Stimulated activated CD4-positive, alpha-beta T cell treated with anti-CD3 and anti-CD28 coated beads, Interleukin-4, amount 100 ng/mL, for 24 hours (primary cell): ENCODE data around the gene PTPRD.
"Not testable (repeated sequence)": the region's sequence is repeated elsewhere in the genome, so short reads cannot be mapped to it uniquely, and the experiment has no call there.

Experiments
- DNase-seq: peaks from one replicate; pipeline ENCODE4 v3.0.0-alpha.2; 2020

Gene PTPRD

GRCh38 chr9:8946461-8946860, 1666.3 kb downstream of the PTPRD start:
- no peak for DNase-seq

GRCh38 chr9:8943392-8943791, 1669.4 kb downstream of the PTPRD start:
- no peak for DNase-seq

- no peak for DNase-seq
Observed at GRCh38 chr9:8940650-8941049, 1672.2 kb downstream of the PTPRD start.

GRCh38 chr9:8926461-8926860, 1686.3 kb downstream of the PTPRD start:
- no peak for DNase-seq

GRCh38 chr9:8924562-8924961, 1688.2 kb downstream of the PTPRD start:
- DNase-seq: no peak

- DNase-seq: not testable (repeated sequence)
Observed at GRCh38 chr9:8920478-8921183, 1692.2 kb downstream of the PTPRD start.

- no peak for DNase-seq
Observed at GRCh38 chr9:8917956-8918739, 1694.7 kb downstream of the PTPRD start.

- no peak for DNase-seq
Observed at GRCh38 chr9:8916771-8917170, 1696.0 kb downstream of the PTPRD start.

GRCh38 chr9:8907868-8908267, 1704.9 kb downstream of the PTPRD start:
- no peak for DNase-seq

- no peak for DNase-seq
Observed at GRCh38 chr9:8905731-8906130, 1707.1 kb downstream of the PTPRD start.

GRCh38 chr9:8904771-8905515, 1707.9 kb downstream of the PTPRD start:
- DNase-seq: no peak

GRCh38 chr9:8903077-8903476, 1709.7 kb downstream of the PTPRD start:
- DNase-seq: no peak

- no peak for DNase-seq
Observed at GRCh38 chr9:8901146-8901545, 1711.7 kb downstream of the PTPRD start.

- no peak for DNase-seq
Observed at GRCh38 chr9:8899511-8899910, 1713.3 kb downstream of the PTPRD start.

GRCh38 chr9:8895861-8896224, 1717.0 kb downstream of the PTPRD start:
- no peak for DNase-seq

- DNase-seq: no peak
Observed at GRCh38 chr9:8895106-8895860, 1717.5 kb downstream of the PTPRD start.

GRCh38 chr9:8890695-8891094, 1722.1 kb downstream of the PTPRD start:
- DNase-seq: no peak

GRCh38 chr9:8889100-8889499, 1723.7 kb downstream of the PTPRD start:
- no peak for DNase-seq

GRCh38 chr9:8888591-8888990, 1724.2 kb downstream of the PTPRD start:
- DNase-seq: no peak

- DNase-seq: no peak
Observed at GRCh38 chr9:8887369-8887768, 1725.4 kb downstream of the PTPRD start.

- DNase-seq: no peak
Observed at GRCh38 chr9:8883321-8883720, 1729.5 kb downstream of the PTPRD start.

GRCh38 chr9:8880060-8880459, 1732.7 kb downstream of the PTPRD start:
- DNase-seq: no peak

GRCh38 chr9:8879284-8879683, 1733.5 kb downstream of the PTPRD start:
- no peak for DNase-seq
